Bronchial epithelial cell (primary cell): Measurements from ENCODE around the gene SLC7A6OS. TPM values are rescaled to one million over a fixed set of nuclear protein-coding genes. Genes with fewer than 3 reads are reported as not detected.

Experiments
- DNase-seq: peaks from one replicate; pipeline ENCODE4 v3.0.0-alpha.2; 2010; ENCODE audit warnings: low read depth
- FAIRE-seq: peaks from 2 replicates; lab custom pipeline; 2011; peaks lifted over from hg19 to GRCh38; lab: Jason Lieb, UNC
- H3K27me3 ChIP-seq: 2 replicates; pipeline ENCODE4 v1.5.1; 2011; ENCODE audit warnings: low read length; ENCODE audit not compliant: control insufficient read depth, insufficient read depth
- H3K36me3 ChIP-seq: 2 replicates; pipeline ENCODE4 v1.5.1; 2011; ENCODE audit warnings: low read length; ENCODE audit not compliant: control insufficient read depth, insufficient read depth
- H3K4me3 ChIP-seq: 2 replicates; pipeline ENCODE4 v1.5.1; 2011; ENCODE audit warnings: mild to moderate bottlenecking, low read depth, low read length, control low read depth
- total RNA-seq: library from RNA; depleted of rRNA; stranded (reverse); fragments of >200 nt; gene quantifications from 2 replicates; pipeline ENCODE4 v1.2.1, GENCODE V29; 2014
- TF ChIP-seq, protein P1 (sequence below): IDR thresholded peaks from 2 replicates; pipeline ENCODE4 v1.5.1; 2011; ENCODE audit warnings: mild to moderate bottlenecking, moderate library complexity, low read length, control low read depth, inconsistent platforms; ENCODE audit not compliant: insufficient read depth, severe bottlenecking

Gene SLC7A6OS
- total RNA-seq, 1 donor from 2014 or later, result 17.4 TPM

- no peaks in the 10 kb centered on the region for H3K27me3 ChIP-seq
- TF ChIP-seq, protein P1, sequence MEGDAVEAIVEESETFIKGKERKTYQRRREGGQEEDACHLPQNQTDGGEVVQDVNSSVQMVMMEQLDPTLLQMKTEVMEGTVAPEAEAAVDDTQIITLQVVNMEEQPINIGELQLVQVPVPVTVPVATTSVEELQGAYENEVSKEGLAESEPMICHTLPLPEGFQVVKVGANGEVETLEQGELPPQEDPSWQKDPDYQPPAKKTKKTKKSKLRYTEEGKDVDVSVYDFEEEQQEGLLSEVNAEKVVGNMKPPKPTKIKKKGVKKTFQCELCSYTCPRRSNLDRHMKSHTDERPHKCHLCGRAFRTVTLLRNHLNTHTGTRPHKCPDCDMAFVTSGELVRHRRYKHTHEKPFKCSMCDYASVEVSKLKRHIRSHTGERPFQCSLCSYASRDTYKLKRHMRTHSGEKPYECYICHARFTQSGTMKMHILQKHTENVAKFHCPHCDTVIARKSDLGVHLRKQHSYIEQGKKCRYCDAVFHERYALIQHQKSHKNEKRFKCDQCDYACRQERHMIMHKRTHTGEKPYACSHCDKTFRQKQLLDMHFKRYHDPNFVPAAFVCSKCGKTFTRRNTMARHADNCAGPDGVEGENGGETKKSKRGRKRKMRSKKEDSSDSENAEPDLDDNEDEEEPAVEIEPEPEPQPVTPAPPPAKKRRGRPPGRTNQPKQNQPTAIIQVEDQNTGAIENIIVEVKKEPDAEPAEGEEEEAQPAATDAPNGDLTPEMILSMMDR, result no peak
- DNase-seq (no peak), FAIRE-seq (no peak)
- peaks cover 19% of the 10 kb centered on the region for H3K36me3 ChIP-seq
- H3K4me3 ChIP-seq, result no peak overlapping the region
Measured at GRCh38 chr16:68251832-68252231, 58.9 kb downstream of the SLC7A6OS start.

GRCh38 chr16:68250951-68251350 lies 59.8 kb downstream of the SLC7A6OS start:
- DNase-seq (no peak), FAIRE-seq (no peak)
- TF ChIP-seq, protein P1, result no peak
- H3K27me3 ChIP-seq, result no peaks in the 10 kb centered on the region
- H3K4me3 ChIP-seq, result no peak overlapping the region
- H3K36me3 ChIP-seq, result peaks cover 19% of the 10 kb centered on the region

DNA sequence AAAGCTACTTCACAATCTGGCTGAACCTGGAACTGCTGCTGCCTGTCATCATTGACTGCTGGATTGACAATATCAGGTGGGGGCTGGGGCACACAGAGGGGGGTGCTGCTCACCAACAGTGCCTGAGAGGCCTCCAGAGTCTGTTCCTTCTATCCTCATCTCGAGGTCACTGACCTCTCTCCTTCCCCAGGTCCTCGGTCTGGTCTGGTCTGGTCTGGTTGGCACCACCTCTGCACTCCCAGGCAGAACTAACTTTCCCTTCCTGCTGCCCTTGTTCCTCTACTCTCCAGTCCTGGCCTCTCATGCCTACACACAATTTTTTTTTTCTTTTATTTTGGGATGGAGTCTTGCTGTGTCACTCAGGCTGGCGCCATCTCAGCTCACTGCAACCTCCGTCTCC lies 61.4 kb downstream of the SLC7A6OS start:
- peaks cover 10% of the 10 kb centered on the region for H3K36me3 ChIP-seq
- TF ChIP-seq, protein P1, result no peak
- FAIRE-seq (no peak), DNase-seq (no peak)
- no peak overlapping the region for H3K4me3 ChIP-seq
- H3K27me3 ChIP-seq, result no peaks in the 10 kb centered on the region

Other genes with a start within 250 kb of the SLC7A6OS start
- gene NFATC3, start 225.6 kb downstream of the SLC7A6OS start, total RNA-seq, result 5.6 and 5.8 TPM in 2 replicates
- gene ESRP2, start 74.8 kb downstream of the SLC7A6OS start, total RNA-seq, result 49.0 and 95.2 TPM in 2 replicates
- 8.2 and 9.2 TPM in 2 replicates for gene PLA2G15, start 65.6 kb downstream of the SLC7A6OS start, total RNA-seq
- 9.1 and 19.7 TPM in 2 replicates for gene SLC7A6, start 46.4 kb downstream of the SLC7A6OS start, total RNA-seq
- gene PRMT7, start 73 bp upstream of the SLC7A6OS start, total RNA-seq, result 23.9 and 36.9 TPM in 2 replicates
- under 0.01 TPM in 1 of 2 replicates, not detected in the other for gene SMPD3, start 137.6 kb upstream of the SLC7A6OS start, total RNA-seq
- 18.4 and 21.5 TPM in 2 replicates for gene ZFP90, start 228.3 kb upstream of the SLC7A6OS start, total RNA-seq